ENCODE results near the gene KCTD15. TPM values are rescaled to one million over a fixed set of nuclear protein-coding genes. Genes with fewer than 3 reads are reported as not detected.

KCTD15 gene
- total RNA-seq, 4 donors from 2014 or later: 153 to 189 (median 171) TPM

- H3K27me3 ChIP-seq: no peaks in the 10 kb centered on the region
- H3K4me1 ChIP-seq: peaks cover 29% of the 10 kb centered on the region
- 82% methylated on average over 13 of the region's 14 CpGs for WGBS
- no peak overlapping the region for H3K27ac ChIP-seq
- H3K36me3 ChIP-seq: peaks cover 43% of the 10 kb centered on the region
- DNase-seq (ENCODE audit: low spot score in 2 of 2): peak in 1 of 2 donors; percentile 27
- H3K4me3 ChIP-seq: no peak overlapping the region
- TF ChIP-seq CTCF (IDR thresholded peaks at IDR 0.05): no peak
- TF ChIP-seq POLR2AphosphoS5 (IDR thresholded peaks at IDR 0.05): no peak
- TF ChIP-seq EP300 (IDR thresholded peaks at IDR 0.05): no peak
- no peak for TF ChIP-seq POLR2A (IDR thresholded peaks at IDR 0.05)
- H3K9me3 ChIP-seq: no peaks in the 10 kb centered on the region
These were observed 15.2 kb downstream of the KCTD15 start for GRCh38 chr19:33811736-33812387.

DNA sequence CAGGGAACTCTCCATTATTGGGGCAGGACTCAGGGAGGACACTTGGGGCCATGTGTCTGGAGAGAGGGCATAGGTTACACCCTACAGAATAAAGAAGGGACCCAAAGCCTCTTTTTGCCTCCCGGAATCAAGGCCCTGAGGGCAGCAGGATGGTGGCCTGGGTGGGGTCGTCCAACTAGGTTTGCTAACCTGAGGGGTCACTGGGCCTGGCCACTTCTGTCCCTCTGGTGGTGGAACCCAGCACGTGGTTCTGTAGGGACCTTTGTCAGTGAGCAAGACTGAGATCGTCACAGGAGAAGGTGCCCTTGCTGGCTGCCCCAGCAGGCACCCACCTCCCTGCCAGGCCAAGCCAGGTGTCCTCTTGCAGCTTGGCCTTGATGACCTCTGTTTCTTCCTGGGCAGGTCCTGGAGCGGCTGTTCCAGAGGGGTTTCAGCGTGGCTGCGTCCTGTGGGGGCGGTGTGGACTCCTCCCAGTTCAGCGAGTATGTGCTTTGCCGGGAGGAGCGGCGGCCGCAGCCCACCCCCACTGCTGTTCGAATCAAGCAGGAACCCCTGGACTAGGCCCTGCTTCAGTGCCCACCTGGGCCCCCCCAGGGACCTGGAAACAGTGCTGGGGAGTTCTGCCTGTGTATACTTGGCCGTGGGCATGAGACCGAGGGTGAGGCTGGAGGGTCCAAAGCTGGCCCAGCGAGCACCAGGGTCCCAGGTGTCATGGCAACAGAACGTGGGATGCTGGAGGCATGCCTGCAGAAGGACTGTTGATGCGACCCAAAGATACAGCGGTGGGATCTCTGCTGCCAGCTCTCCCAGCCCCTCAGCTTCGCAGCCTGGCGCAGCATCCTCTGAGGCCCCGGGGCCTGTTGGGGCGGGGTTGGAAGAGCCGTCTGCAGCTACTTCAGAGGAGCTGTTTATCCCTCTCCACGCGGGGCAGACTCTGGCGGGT, 16.0 kb downstream of the KCTD15 start:
- TF ChIP-seq CTCF (IDR thresholded peaks at IDR 0.05) (no peak), EP300 (IDR thresholded peaks at IDR 0.05) (no peak), POLR2AphosphoS5 (IDR thresholded peaks at IDR 0.05) (no peak), POLR2A (IDR thresholded peaks at IDR 0.05) (no peak)
- no peaks in the 10 kb centered on the region for H3K9me3 ChIP-seq
- H3K27ac ChIP-seq: no peak overlapping the region
- peaks cover 37% of the 10 kb centered on the region for H3K36me3 ChIP-seq
- no peaks in the 10 kb centered on the region for H3K27me3 ChIP-seq
- DNase-seq (ENCODE audit: low spot score in 2 of 2): peak in 1 of 2 donors; percentile 64
- H3K4me3 ChIP-seq: no peak overlapping the region
- WGBS: 86% methylated on average over 16 of the region's 28 CpGs
- peaks cover 24% of the 10 kb centered on the region for H3K4me1 ChIP-seq

- no peak overlapping the region for H3K27ac ChIP-seq
- H3K9me3 ChIP-seq: no peaks in the 10 kb centered on the region
- TF ChIP-seq CTCF (IDR thresholded peaks at IDR 0.05): no peak
- TF ChIP-seq EP300 (IDR thresholded peaks at IDR 0.05): no peak
- no peak for TF ChIP-seq POLR2AphosphoS5 (IDR thresholded peaks at IDR 0.05)
- no peak for TF ChIP-seq POLR2A (IDR thresholded peaks at IDR 0.05)
- H3K36me3 ChIP-seq: peaks cover 35% of the 10 kb centered on the region
- H3K27me3 ChIP-seq: no peaks in the 10 kb centered on the region
- no peak overlapping the region for H3K4me3 ChIP-seq
- peaks cover 28% of the 10 kb centered on the region for H3K4me1 ChIP-seq
- DNase-seq (ENCODE audit: low spot score in 2 of 2): peak in 1 of 2 donors; percentile 58
- 94% methylated on average over 12 of the region's 16 CpGs for WGBS
These were observed 16.9 kb downstream of the KCTD15 start for GRCh38 chr19:33813391-33814101.

- no peaks in the 10 kb centered on the region for H3K9me3 ChIP-seq
- no peak overlapping the region for H3K4me3 ChIP-seq
- TF ChIP-seq EP300 (IDR thresholded peaks at IDR 0.05): no peak
- no peak for TF ChIP-seq CTCF (IDR thresholded peaks at IDR 0.05)
- no peak for TF ChIP-seq POLR2A (IDR thresholded peaks at IDR 0.05)
- TF ChIP-seq POLR2AphosphoS5 (IDR thresholded peaks at IDR 0.05): no peak
- peaks cover 32% of the 10 kb centered on the region for H3K36me3 ChIP-seq
- peak; percentile 38 to 43 for DNase-seq (ENCODE audit: low spot score in 2 of 2)
- WGBS: 68% methylated on average over 21 of the region's 21 CpGs
- H3K4me1 ChIP-seq: peaks cover 37% of the 10 kb centered on the region
- peak overlapping the region; percentile 39 for H3K27ac ChIP-seq
- H3K27me3 ChIP-seq: no peaks in the 10 kb centered on the region
These were observed 17.8 kb downstream of the KCTD15 start for GRCh38 chr19:33814181-33815165.
